Stomach (tissue), 4 donors: ENCODE measurements around the gene PLPPR3.

ENCODE experiments used
- CTCF ChIP-seq, 7 experiments: fragments of 450-650 bp in 4 of 7; fragments of 200-600 bp in 3 of 7; sonication (generic) in 3 of 7; IDR thresholded peaks; one replicate each; pipeline ENCODE4 v1.5.1; 2016 to 2019; ENCODE audit warnings: antibody characterized with exemption in 7 of 7, control low read depth in 2 of 7, mild to moderate bottlenecking in 1 of 7
- POLR2A ChIP-seq, 4 donors: fragments of 450-650 bp; IDR thresholded peaks; one replicate each; pipeline ENCODE4 v1.6.1; 2016; ENCODE audit warnings: antibody characterized with exemption in 4 of 4, control low read depth in 2 of 4, mild to moderate bottlenecking in 1 of 4, moderate library complexity in 1 of 4

- TF ChIP-seq CTCF (IDR thresholded peaks at IDR 0.05), result no peak
- no peak for TF ChIP-seq POLR2A (IDR thresholded peaks at IDR 0.05)
Observed at GRCh38 chr19:765179-765738, 56.5 kb downstream of the PLPPR3 start.
